HCT116 (cell line): Measurements from ENCODE around the gene HIVEP3. TPM values are rescaled to one million over a fixed set of nuclear protein-coding genes. Genes with fewer than 3 reads are reported as not detected.

ENCODE experiments used
- ATAC-seq: fragments of 200-7000 bp; cut with Tn5 transposase; 2 replicates; pipeline ENCODE4 v1.9.1; 2020; ENCODE audit warnings: mild to moderate bottlenecking, moderate library complexity
- BruUV-seq: library from RNA; stranded (reverse); fragments of 400-500 nt; replicated peaks from 2 replicates; lab custom pipeline; 2021; lab: Mats Ljungman, UMichigan
- CTCF ChIA-PET: fragments of 300-600 bp; sonication (Branson Sonifier 250); formaldehyde crosslinking; loops from one replicate; lab custom pipeline; 2021; ENCODE audit warnings: antibody characterized with exemption; lab: Charles Lee
- POLR2A ChIA-PET: fragments of 300-600, 350-600 bp; sonication (Branson Sonifier 250); formaldehyde crosslinking; loops from one replicate; lab custom pipeline; 2021; ENCODE audit warnings: antibody characterized with exemption; lab: Charles Lee
- RAD21 ChIA-PET, 2 experiments: fragments of 300-600 bp; sonication (Branson Sonifier 250); formaldehyde crosslinking; loops; one replicate each; lab custom pipeline; 2023; ENCODE audit warnings: low total read pairs in 2 of 2; ENCODE audit not compliant: uncharacterized antibody in 2 of 2, unreplicated experiment in 2 of 2, low non-redundant PET in 1 of 2; lab: Charles Lee
- DNase-seq: peaks from one replicate; pipeline ENCODE4 v3.0.0-alpha.2; 2010; ENCODE audit warnings: low read depth, low spot score
- H2AFZ ChIP-seq: fragments of 200-600 bp; shearing (Covaris generic), sonication (generic); 2 replicates; pipeline ENCODE4 v1.6.1; 2017; ENCODE audit warnings: low read depth, mixed run types, mixed read lengths, antibody characterized with exemption, low read length; ENCODE audit not compliant: poor library complexity, severe bottlenecking
- H3K27ac ChIP-seq: 2 replicates; pipeline ENCODE4 v1.5.1; 2012; ENCODE audit warnings: low read depth, low read length
- H3K27me3 ChIP-seq: fragments of 200-600 bp; sonication (generic); 2 replicates; pipeline ENCODE4 v1.6.1; 2016; ENCODE audit warnings: mixed run types, low read length, mixed read lengths; ENCODE audit not compliant: insufficient read depth
- H3K36me3 ChIP-seq, 2 experiments: fragments of 200-500 bp in 1 of 2; fragments of 200-600 bp in 1 of 2; sonication (Bioruptor generic) in 1 of 2; sonication (generic) in 1 of 2; 2 replicates each; pipeline versions ENCODE4 v1.5.1 to v1.6.1; 2014 to 2016; ENCODE audit warnings: low read length in 2 of 2, inconsistent platforms in 1 of 2, mixed read lengths in 1 of 2, mixed run types in 1 of 2; ENCODE audit not compliant: insufficient read depth in 2 of 2, control insufficient read depth in 1 of 2
- H3K4me1 ChIP-seq, 2 experiments: fragments of 200-600 bp in 1 of 2; sonication (generic) in 1 of 2; 2 replicates each; pipeline versions ENCODE4 v1.5.1 to v1.6.1; 2012 to 2017; ENCODE audit warnings: low read length in 2 of 2, inconsistent platforms in 1 of 2, mild to moderate bottlenecking in 1 of 2, mixed read lengths in 1 of 2, mixed run types in 1 of 2, moderate library complexity in 1 of 2; ENCODE audit not compliant: insufficient read depth in 2 of 2, control insufficient read depth in 1 of 2
- H3K4me2 ChIP-seq: fragments of 200-600 bp; sonication (generic); 2 replicates; pipeline ENCODE4 v1.6.1; 2017; ENCODE audit warnings: mixed run types, low read length, mixed read lengths
- H3K4me3 ChIP-seq, 2 experiments: fragments of 200-600 bp in 1 of 2; sonication (generic) in 1 of 2; replicated peaks in 1 of 2; 2 replicates each; pipeline ENCODE4 v1.5.1; 2011 to 2016; ENCODE audit warnings: low read length in 2 of 2, control low read depth in 1 of 2, low read depth in 1 of 2, mild to moderate bottlenecking in 1 of 2, mixed read lengths in 1 of 2, mixed run types in 1 of 2
- H3K79me2 ChIP-seq: fragments of 200-600 bp; sonication (generic); 2 replicates; pipeline ENCODE4 v1.6.1; 2017; ENCODE audit warnings: mild to moderate bottlenecking, mixed run types, low read length, moderate library complexity, mixed read lengths; ENCODE audit not compliant: insufficient read depth
- H3K9ac ChIP-seq: fragments of 200-600 bp; sonication (generic); 2 replicates; pipeline ENCODE4 v1.6.1; 2016; ENCODE audit warnings: low read length, mixed read lengths
- H3K9me2 ChIP-seq: fragments of 200-600 bp; sonication (generic), shearing (Covaris generic); 2 replicates; pipeline ENCODE4 v1.6.1; 2017; ENCODE audit warnings: mixed run types, mild to moderate bottlenecking, moderate library complexity; ENCODE audit not compliant: insufficient read depth
- H3K9me3 ChIP-seq, 2 experiments: fragments of 200-500 bp in 1 of 2; fragments of 200-600 bp in 1 of 2; sonication (Bioruptor generic) in 1 of 2; sonication (generic) in 1 of 2; 2 replicates each; pipeline ENCODE4 v1.6.1; 2014 to 2017; ENCODE audit warnings: low read length in 2 of 2, mixed read lengths in 2 of 2, inconsistent platforms in 1 of 2, low read depth in 1 of 2, mild to moderate bottlenecking in 1 of 2, mixed run types in 1 of 2, moderate library complexity in 1 of 2; ENCODE audit not compliant: control insufficient read depth in 1 of 2, insufficient read depth in 1 of 2
- H4K20me1 ChIP-seq: fragments of 200-600 bp; sonication (generic), shearing (Covaris generic); 2 replicates; pipeline ENCODE4 v1.6.1; 2017; ENCODE audit warnings: mixed run types, mild to moderate bottlenecking, moderate library complexity; ENCODE audit not compliant: insufficient read depth
- ATF3 ChIP-seq: IDR thresholded peaks from 2 replicates; pipeline ENCODE4 v1.6.1; 2012
- CBX3 ChIP-seq: IDR thresholded peaks from 2 replicates; pipeline ENCODE4 v1.6.1; 2012; ENCODE audit warnings: low read depth
- CTCF ChIP-seq, 3 experiments: fragments of 200-600 bp in 1 of 3; sonication (generic) in 1 of 3; IDR thresholded peaks in 2 of 3; conservative IDR thresholded peaks in 1 of 3; 2 replicates each; pipeline ENCODE4 v1.5.1; 2012 to 2017; ENCODE audit warnings: low read depth in 2 of 3, low read length in 2 of 3, antibody characterized with exemption in 1 of 3, borderline replicate concordance in 1 of 3, control low read depth in 1 of 3, mild to moderate bottlenecking in 1 of 3, mixed read lengths in 1 of 3, mixed run types in 1 of 3, moderate library complexity in 1 of 3; ENCODE audit not compliant: insufficient read depth in 1 of 3
- ELF1 ChIP-seq: IDR thresholded peaks from 2 replicates; pipeline ENCODE4 v1.6.1; 2012; ENCODE audit warnings: low read depth, borderline replicate concordance
- EZH2 ChIP-seq: fragments of 200-600 bp; sonication (generic); IDR thresholded peaks from 2 replicates; pipeline ENCODE4 v1.6.1; 2017; ENCODE audit warnings: antibody characterized with exemption, mixed run types
- EZH2phosphoT487 ChIP-seq: fragments of 200-600 bp; IDR thresholded peaks from 2 replicates; pipeline ENCODE4 v1.6.1; 2018; ENCODE audit warnings: antibody characterized with exemption, borderline replicate concordance
- FOSL1 ChIP-seq: IDR thresholded peaks from 2 replicates; pipeline ENCODE4 v1.6.1; 2012; ENCODE audit warnings: low read depth
- JUND ChIP-seq: IDR thresholded peaks from 2 replicates; pipeline ENCODE4 v1.6.1; 2012
- MAX ChIP-seq: IDR thresholded peaks from 2 replicates; pipeline ENCODE4 v1.6.1; 2012
- POLR2A ChIP-seq: IDR thresholded peaks from 2 replicates; pipeline ENCODE4 v1.7.0; 2011; ENCODE audit warnings: borderline replicate concordance; ENCODE audit not compliant: insufficient read depth, insufficient read length; ENCODE audit errors: extremely low read depth
- SIN3A ChIP-seq: IDR thresholded peaks from 2 replicates; pipeline ENCODE4 v1.6.1; 2012; ENCODE audit warnings: low read depth
- SRF ChIP-seq: IDR thresholded peaks from 2 replicates; pipeline ENCODE4 v1.6.1; 2012; ENCODE audit warnings: low read depth
- TCF7L2 ChIP-seq: IDR thresholded peaks from 2 replicates; pipeline ENCODE4 v1.7.0; 2011; ENCODE audit warnings: borderline replicate concordance, inconsistent platforms; ENCODE audit not compliant: insufficient read depth, insufficient read length; ENCODE audit errors: extremely low read depth
- ZFX ChIP-seq: fragments of 450-650 bp; IDR thresholded peaks from 2 replicates; pipeline ENCODE4 v1.6.1; 2017
- intact Hi-C: fragments of 100-400 bp; cut with micrococcal nuclease; formaldehyde crosslinking; loops from 2 replicates; pipeline ENCODE4 v1.10.0; 2022
- total RNA-seq: library from RNA; stranded (reverse); gene quantifications from one replicate; pipeline ENCODE4 v1.2.1, GENCODE V29; 2021; ENCODE audit not compliant: unreplicated experiment

The HIVEP3 gene
- total RNA-seq, 1 experiment from 2014 or later: 7.1 TPM

- TF ChIP-seq EZH2 (no peak), POLR2A (no peak), JUND (no peak), EZH2phosphoT487 (no peak), CBX3 (no peak), SRF (no peak), ZFX (no peak), ATF3 (no peak), FOSL1 (no peak), CTCF (IDR thresholded peaks at IDR 0.05 in 2 of 3, conservative IDR thresholded peaks at IDR 0.05 in 1 of 3; ENCODE audit: borderline replicate concordance in 1 of 3, insufficient read depth in 1 of 3, low read depth in 2 of 3, low read length in 2 of 3) (no peak), TCF7L2 (no peak), SIN3A (no peak), ELF1 (no peak), MAX (no peak)
- intact Hi-C loops: no loop called here
- Histone ChIP-seq H3K9me2 (no peaks in the 10 kb centered on the region), H3K4me2 (no peak overlapping the region), H3K4me1 (no peaks in the 10 kb centered on the region), H3K27ac (no peak overlapping the region), H4K20me1 (no peaks in the 10 kb centered on the region), H3K4me3 (no peak overlapping the region), H3K27me3 (peaks cover 3% of the 10 kb centered on the region; the same call in 1 of the 2 replicates), H3K79me2 (no peaks in the 10 kb centered on the region), H3K9me3 (no peaks in the 10 kb centered on the region), H3K36me3 (no peaks in the 10 kb centered on the region), H2AFZ (no peak overlapping the region), H3K9ac (no peak overlapping the region)
- DNase-seq: no peak
- ChIA-PET POLR2A (no interaction called here), CTCF (no interaction called here), RAD21 (no interaction called here)
- ATAC-seq: no peak
- no TSS peak for BruUV-seq
Measured at GRCh38 chr1:41728403-41729202, 190.1 kb downstream of the HIVEP3 start.
